Smooth muscle cell (in vitro differentiated cells): Measurements from ENCODE around the gene CNTN4. TPM values are rescaled to one million over a fixed set of nuclear protein-coding genes. Genes with fewer than 3 reads are reported as not detected.

ENCODE experiments used
- DNase-seq: peaks from one replicate; lab custom pipeline; 2025; ENCODE audit not compliant: unreplicated experiment; lab: John Stamatoyannopoulos, UW
- H2AFZ ChIP-seq: fragments of 200-600 bp; sonication (generic); 2 replicates; pipeline ENCODE4 v1.6.0; 2016; ENCODE audit warnings: antibody characterized with exemption, low read depth, mild to moderate bottlenecking
- H3F3A ChIP-seq: fragments of 200-600 bp; sonication (generic); 2 replicates; pipeline ENCODE4 v1.6.0; 2017; ENCODE audit warnings: antibody characterized with exemption, low read depth
- H3K27ac ChIP-seq: fragments of 200-600 bp; sonication (generic); 2 replicates; pipeline ENCODE4 v1.5.1; 2016; ENCODE audit warnings: low read depth, mild to moderate bottlenecking
- H3K27me3 ChIP-seq: fragments of 200-600 bp; sonication (generic); 2 replicates; pipeline ENCODE4 v1.6.1; 2016; ENCODE audit warnings: low read depth, mild to moderate bottlenecking
- H3K36me3 ChIP-seq: fragments of 200-600 bp; sonication (generic); 2 replicates; pipeline ENCODE4 v1.5.1; 2016; ENCODE audit warnings: low read depth
- H3K4me1 ChIP-seq: fragments of 200-600 bp; sonication (generic); 2 replicates; pipeline ENCODE4 v1.5.1; 2016; ENCODE audit warnings: low read depth
- H3K4me2 ChIP-seq: fragments of 200-600 bp; sonication (generic); 2 replicates; pipeline ENCODE4 v1.6.0; 2016; ENCODE audit warnings: mild to moderate bottlenecking
- H3K4me3 ChIP-seq: fragments of 200-600 bp; sonication (generic); 2 replicates; pipeline ENCODE4 v1.5.1; 2016; ENCODE audit warnings: mild to moderate bottlenecking
- H3K79me2 ChIP-seq: fragments of 200-600 bp; sonication (generic); 2 replicates; pipeline ENCODE4 v1.6.0; 2016; ENCODE audit warnings: low read depth, mild to moderate bottlenecking
- H3K9ac ChIP-seq: fragments of 200-600 bp; sonication (generic); 2 replicates; pipeline ENCODE4 v1.6.0; 2016; ENCODE audit warnings: low read depth
- H3K9me3 ChIP-seq: fragments of 200-600 bp; sonication (generic); replicated peaks from 2 replicates; pipeline ENCODE4 v1.5.1; 2016; ENCODE audit warnings: low read depth
- H4K20me1 ChIP-seq: fragments of 200-600 bp; sonication (generic); 2 replicates; pipeline ENCODE4 v1.6.0; 2016; ENCODE audit warnings: low read depth
- CTCF ChIP-seq: fragments of 200-600 bp; sonication (generic); IDR thresholded peaks from 2 replicates; pipeline ENCODE4 v1.5.1; 2017; ENCODE audit warnings: borderline replicate concordance, mild to moderate bottlenecking, antibody characterized with exemption; ENCODE audit not compliant: insufficient read depth, poor library complexity, severe bottlenecking
- WGBS: methylation state at CpG from one replicate; pipeline ENCODE4 v1.1.7; 2016; ENCODE audit warnings: low lambda C conversion rate; 5-methylcytosine and 5-hydroxymethylcytosine counted together
- polyA plus RNA-seq: library from polyadenylated mRNA; unstranded; fragments of >200 nt; fragmentation: Nextera tagmentation; extraction: Ambion mirVana; gene quantifications from 2 replicates; pipeline ENCODE4 v1.2.1, GENCODE V29; 2016
- total RNA-seq: library from RNA; depleted of rRNA; stranded (reverse); fragments of >200 nt; gene quantifications from 2 replicates; pipeline ENCODE4 v1.2.3, GENCODE V29; 2014

The CNTN4 gene
- total and polyA plus RNA-seq, 2 experiments from 2014 or later, result 12.1 to 15.8 TPM

GRCh38 chr3:2247831-2248230, 149.2 kb downstream of the CNTN4 start:
- Histone ChIP-seq H4K20me1 (no peaks in the 10 kb centered on the region), H3K36me3 (no peaks in the 10 kb centered on the region), H2AFZ (no peak overlapping the region), H3F3A (no peaks in the 10 kb centered on the region), H3K27me3 (no peaks in the 10 kb centered on the region), H3K4me3 (no peak overlapping the region), H3K4me1 (no peaks in the 10 kb centered on the region), H3K9ac (no peak overlapping the region), H3K79me2 (no peaks in the 10 kb centered on the region), H3K4me2 (no peak overlapping the region), H3K27ac (no peak overlapping the region), H3K9me3 (no peaks in the 10 kb centered on the region)
- WGBS, result 87% methylated on average over 4 of the region's 4 CpGs
- no peak for DNase-seq
- no peak for TF ChIP-seq CTCF

GRCh38 chr3:2250783-2251182, 152.1 kb downstream of the CNTN4 start:
- Histone ChIP-seq H3K4me2 (no peak overlapping the region), H3K36me3 (no peaks in the 10 kb centered on the region), H3K9ac (no peak overlapping the region), H4K20me1 (no peaks in the 10 kb centered on the region), H3K9me3 (no peaks in the 10 kb centered on the region), H3K4me3 (no peak overlapping the region), H3K27me3 (no peaks in the 10 kb centered on the region), H3K4me1 (no peaks in the 10 kb centered on the region), H3K27ac (no peak overlapping the region), H2AFZ (no peak overlapping the region), H3F3A (no peaks in the 10 kb centered on the region), H3K79me2 (no peaks in the 10 kb centered on the region)
- no peak for DNase-seq
- no peak for TF ChIP-seq CTCF
- WGBS, result 80% methylated on average over 3 of the region's 3 CpGs

- WGBS, result 85% methylated on average over 3 of the region's 3 CpGs
- Histone ChIP-seq H3K4me2 (no peak overlapping the region), H3K9me3 (no peaks in the 10 kb centered on the region), H3F3A (no peaks in the 10 kb centered on the region), H3K4me1 (no peaks in the 10 kb centered on the region), H3K27ac (no peak overlapping the region), H3K79me2 (no peaks in the 10 kb centered on the region), H3K4me3 (no peak overlapping the region), H4K20me1 (no peaks in the 10 kb centered on the region), H3K27me3 (no peaks in the 10 kb centered on the region), H3K9ac (no peak overlapping the region), H2AFZ (no peak overlapping the region), H3K36me3 (no peaks in the 10 kb centered on the region)
- DNase-seq, result no peak
- TF ChIP-seq CTCF, result no peak
Measured at GRCh38 chr3:2261747-2262146, 163.1 kb downstream of the CNTN4 start.

GRCh38 chr3:2262204-2262603, 163.5 kb downstream of the CNTN4 start:
- Histone ChIP-seq H3K36me3 (no peaks in the 10 kb centered on the region), H3K27me3 (no peaks in the 10 kb centered on the region), H3K9ac (no peak overlapping the region), H3K9me3 (no peaks in the 10 kb centered on the region), H3F3A (no peaks in the 10 kb centered on the region), H3K4me2 (no peak overlapping the region), H3K79me2 (no peaks in the 10 kb centered on the region), H3K4me1 (no peaks in the 10 kb centered on the region), H3K27ac (no peak overlapping the region), H3K4me3 (no peak overlapping the region), H4K20me1 (no peaks in the 10 kb centered on the region), H2AFZ (no peak overlapping the region)
- TF ChIP-seq CTCF, result no peak
- DNase-seq, result no peak
- WGBS, result 75% methylated on average over 4 of the region's 4 CpGs
